ENCODE results near the gene TPMT. TPM values are rescaled to one million over a fixed set of nuclear protein-coding genes. Genes with fewer than 3 reads are reported as not detected.
"Not testable (repeated sequence)": the region's sequence is repeated elsewhere in the genome, so short reads cannot be mapped to it uniquely, and the experiment has no call there.

The TPMT gene
- total RNA-seq, 5 donors from 2014 or later (not counting 1 experiment from before 2014, with no cell fraction given), result 4.2 to 6.5 (median 5.5) TPM

- Histone ChIP-seq H3K4me1 (ENCODE audit: control insufficient read depth in 1 of 2, extremely low read depth in 1 of 2, insufficient read depth in 2 of 2, low read length in 2 of 2) (peaks cover 18 to 19% of the 10 kb centered on the region in 2 experiments), H3K27ac (ENCODE audit: low read length) (no peak overlapping the region), H3K4me3 (ENCODE audit: control insufficient read depth in 1 of 2, extremely low read depth in 1 of 2, low read length in 1 of 2) (no peak overlapping the region), H3K9me3 (no peaks in the 10 kb centered on the region), H3K27me3 (replicated peaks in 1 of 2; ENCODE audit: control insufficient read depth in 2 of 2, extremely low read depth in 1 of 2, insufficient read depth in 2 of 2, low read length in 1 of 2) (no peaks in the 10 kb centered on the region), H3K36me3 (ENCODE audit: control insufficient read depth in 2 of 2, extremely low read depth in 1 of 2, insufficient read depth in 1 of 2, low read length in 1 of 2) (peaks cover 0 to 22% of the 10 kb centered on the region in 2 donors)
- no peak for DNase-seq
- Mint-ChIP-seq H3K27me3 (no peaks in the 10 kb centered on the region), H3K9me3 (no peaks in the 10 kb centered on the region), H3K27ac (no peak overlapping the region), H3K36me3 (peaks cover 30% of the 10 kb centered on the region), H3K4me1 (peaks cover 29 to 41% (median 31%) of the 10 kb centered on the region in 3 donors), H3K4me3 (no peak overlapping the region)
- ATAC-seq (replicated peaks in 1 of 4), result no peak
- WGBS (ENCODE audit: insufficient coverage), result no CpG with 5 or more reads among the region's 3 CpGs
- ChIA-PET CTCF (no interaction called here), POLR2A (interaction anchor here in 1 of 2 donors (0.7 kb wide), 1 partner anchor 91 kb away, joined by 4 read pairs; no protein-coding TSS in a partner anchor)
These were observed 3.1 kb downstream of the TPMT start for GRCh38 chr6:18151801-18152200.

GRCh38 chr6:18151391-18151790, 3.5 kb downstream of the TPMT start:
- Mint-ChIP-seq H3K36me3 (peaks cover 30% of the 10 kb centered on the region), H3K4me1 (peaks cover 27 to 39% (median 29%) of the 10 kb centered on the region in 3 donors)
- H3K27ac ChIP-seq (ENCODE audit: low read length); H3K4me3 Mint-ChIP-seq; H3K9me3 Mint-ChIP-seq; H3K9me3 ChIP-seq; DNase-seq; H3K27me3 ChIP-seq (replicated peaks in 1 of 2; ENCODE audit: control insufficient read depth in 2 of 2, extremely low read depth in 1 of 2, insufficient read depth in 2 of 2, low read length in 1 of 2); H3K27ac Mint-ChIP-seq; CTCF ChIA-PET; H3K4me3 ChIP-seq (ENCODE audit: control insufficient read depth in 1 of 2, extremely low read depth in 1 of 2, low read length in 1 of 2); POLR2A ChIA-PET; ATAC-seq (replicated peaks in 1 of 4); H3K27me3 Mint-ChIP-seq: not testable (repeated sequence)
- 94% methylated on average over 3 of the region's 3 CpGs for WGBS (ENCODE audit: insufficient coverage)
- H3K36me3 ChIP-seq (ENCODE audit: control insufficient read depth in 2 of 2, extremely low read depth in 1 of 2, insufficient read depth in 1 of 2, low read length in 1 of 2), result peaks cover 0 to 26% of the 10 kb centered on the region in 2 donors
- H3K4me1 ChIP-seq (ENCODE audit: control insufficient read depth in 1 of 2, extremely low read depth in 1 of 2, insufficient read depth in 2 of 2, low read length in 2 of 2), result peaks cover 15 to 18% of the 10 kb centered on the region in 2 experiments

- Histone ChIP-seq H3K4me3 (ENCODE audit: control insufficient read depth in 1 of 2, extremely low read depth in 1 of 2, low read length in 1 of 2) (no peak overlapping the region), H3K9me3 (no peaks in the 10 kb centered on the region), H3K36me3 (ENCODE audit: control insufficient read depth in 2 of 2, extremely low read depth in 1 of 2, insufficient read depth in 1 of 2, low read length in 1 of 2) (peaks cover 0 to 39% of the 10 kb centered on the region in 2 donors), H3K27ac (ENCODE audit: low read length) (no peak overlapping the region), H3K27me3 (replicated peaks in 1 of 2; ENCODE audit: control insufficient read depth in 2 of 2, extremely low read depth in 1 of 2, insufficient read depth in 2 of 2, low read length in 1 of 2) (no peaks in the 10 kb centered on the region), H3K4me1 (ENCODE audit: control insufficient read depth in 1 of 2, extremely low read depth in 1 of 2, insufficient read depth in 2 of 2, low read length in 2 of 2) (peaks cover 0 to 5% of the 10 kb centered on the region in 2 experiments)
- Mint-ChIP-seq H3K27ac (no peak overlapping the region), H3K36me3 (peaks cover 37% of the 10 kb centered on the region), H3K4me3 (no peak overlapping the region), H3K9me3 (no peaks in the 10 kb centered on the region), H3K27me3 (no peaks in the 10 kb centered on the region), H3K4me1 (peaks cover 11 to 19% (median 13%) of the 10 kb centered on the region in 3 donors)
- POLR2A ChIA-PET, result no interaction called here
- WGBS (ENCODE audit: insufficient coverage), result 100% methylated on average over 1 of the region's 5 CpGs
- ATAC-seq (replicated peaks in 1 of 4) (no peak), DNase-seq (no peak)
- CTCF ChIA-PET, result no interaction called here
These were observed 6.4 kb downstream of the TPMT start for GRCh38 chr6:18148304-18149025.

GRCh38 chr6:18147616-18148015, 7.3 kb downstream of the TPMT start:
- POLR2A ChIA-PET, result no interaction called here
- H3K4me3 ChIP-seq (ENCODE audit: control insufficient read depth in 1 of 2, extremely low read depth in 1 of 2, low read length in 1 of 2), result no peak overlapping the region
- Mint-ChIP-seq H3K9me3 (no peaks in the 10 kb centered on the region), H3K27me3 (no peaks in the 10 kb centered on the region), H3K4me1 (peaks cover 3 to 10% (median 4%) of the 10 kb centered on the region in 3 donors), H3K36me3 (peaks cover 42% of the 10 kb centered on the region), H3K27ac (no peak overlapping the region), H3K4me3 (no peak overlapping the region)
- DNase-seq, result no peak
- no CpG with 5 or more reads among the region's 2 CpGs for WGBS (ENCODE audit: insufficient coverage)
- no peaks in the 10 kb centered on the region for H3K9me3 ChIP-seq
- H3K27ac ChIP-seq (ENCODE audit: low read length), result no peak overlapping the region
- ATAC-seq (replicated peaks in 1 of 4), result no peak
- CTCF ChIA-PET, result no interaction called here
- no peaks in the 10 kb centered on the region for H3K27me3 ChIP-seq (replicated peaks in 1 of 2; ENCODE audit: control insufficient read depth in 2 of 2, extremely low read depth in 1 of 2, insufficient read depth in 2 of 2, low read length in 1 of 2)
- peaks cover 0 to 47% of the 10 kb centered on the region in 2 donors for H3K36me3 ChIP-seq (ENCODE audit: control insufficient read depth in 2 of 2, extremely low read depth in 1 of 2, insufficient read depth in 1 of 2, low read length in 1 of 2)
- peaks cover 0 to 3% of the 10 kb centered on the region in 2 experiments for H3K4me1 ChIP-seq (ENCODE audit: control insufficient read depth in 1 of 2, extremely low read depth in 1 of 2, insufficient read depth in 2 of 2, low read length in 2 of 2)

- Histone ChIP-seq H3K4me1 (ENCODE audit: control insufficient read depth in 1 of 2, extremely low read depth in 1 of 2, insufficient read depth in 2 of 2, low read length in 2 of 2) (no peaks in the 10 kb centered on the region), H3K4me3 (ENCODE audit: control insufficient read depth in 1 of 2, extremely low read depth in 1 of 2, low read length in 1 of 2) (no peak overlapping the region), H3K27me3 (replicated peaks in 1 of 2; ENCODE audit: control insufficient read depth in 2 of 2, extremely low read depth in 1 of 2, insufficient read depth in 2 of 2, low read length in 1 of 2) (no peaks in the 10 kb centered on the region), H3K9me3 (no peaks in the 10 kb centered on the region), H3K27ac (ENCODE audit: low read length) (no peak overlapping the region), H3K36me3 (ENCODE audit: control insufficient read depth in 2 of 2, extremely low read depth in 1 of 2, insufficient read depth in 1 of 2, low read length in 1 of 2) (peaks cover 0 to 50% of the 10 kb centered on the region in 2 donors)
- Mint-ChIP-seq H3K4me1 (peaks cover 0 to 6% (median 0%) of the 10 kb centered on the region in 3 donors), H3K36me3 (peaks cover 47% of the 10 kb centered on the region), H3K27me3 (no peaks in the 10 kb centered on the region), H3K27ac (no peak overlapping the region), H3K9me3 (no peaks in the 10 kb centered on the region), H3K4me3 (no peak overlapping the region)
- WGBS (ENCODE audit: insufficient coverage), result no CpG with 5 or more reads among the region's 2 CpGs
- ChIA-PET CTCF (no interaction called here), POLR2A (interaction anchor here in 1 of 2 donors (0.5 kb wide), 1 partner anchor 74 kb away, joined by 4 read pairs; no protein-coding TSS in a partner anchor)
- no peak for ATAC-seq (replicated peaks in 1 of 4)
- DNase-seq, result no peak
These were observed 7.7 kb downstream of the TPMT start for GRCh38 chr6:18147160-18147559.

GRCh38 chr6:18142591-18142861, 12.4 kb downstream of the TPMT start:
- ChIA-PET CTCF (no interaction called here), POLR2A (no interaction called here)
- H3K36me3 ChIP-seq (ENCODE audit: control insufficient read depth in 2 of 2, extremely low read depth in 1 of 2, insufficient read depth in 1 of 2, low read length in 1 of 2), result peaks cover 12 to 67% of the 10 kb centered on the region in 2 donors
- Mint-ChIP-seq H3K9me3 (no peaks in the 10 kb centered on the region), H3K4me3 (no peak overlapping the region), H3K27me3 (no peaks in the 10 kb centered on the region), H3K36me3 (peaks cover 54% of the 10 kb centered on the region), H3K27ac (no peak overlapping the region), H3K4me1 (no peaks in the 10 kb centered on the region)
- 97% methylated on average over 3 of the region's 3 CpGs for WGBS (ENCODE audit: insufficient coverage)
- H3K27me3 ChIP-seq (replicated peaks in 1 of 2; ENCODE audit: control insufficient read depth in 2 of 2, extremely low read depth in 1 of 2, insufficient read depth in 2 of 2, low read length in 1 of 2), result no peaks in the 10 kb centered on the region
- DNase-seq (no peak), ATAC-seq (replicated peaks in 1 of 4) (no peak)
- no peaks in the 10 kb centered on the region for H3K9me3 ChIP-seq
- H3K4me1 ChIP-seq (ENCODE audit: control insufficient read depth in 1 of 2, extremely low read depth in 1 of 2, insufficient read depth in 2 of 2, low read length in 2 of 2), result no peaks in the 10 kb centered on the region
- H3K4me3 ChIP-seq (ENCODE audit: control insufficient read depth in 1 of 2, extremely low read depth in 1 of 2, low read length in 1 of 2), result no peak overlapping the region
- no peak overlapping the region for H3K27ac ChIP-seq (ENCODE audit: low read length)
